SH-SY5Y (cell line): ENCODE data around the gene C7orf25.

Experiments
- GATA2 ChIP-seq: IDR thresholded peaks from 2 replicates; pipeline ENCODE4 v1.6.1; 2011; ENCODE audit warnings: mild to moderate bottlenecking, low read depth, low read length
- GATA3 ChIP-seq: IDR thresholded peaks from 2 replicates; pipeline ENCODE4 v1.6.1; 2011; ENCODE audit warnings: low read depth, mild to moderate bottlenecking, low read length, moderate library complexity

C7orf25 gene

DNA sequence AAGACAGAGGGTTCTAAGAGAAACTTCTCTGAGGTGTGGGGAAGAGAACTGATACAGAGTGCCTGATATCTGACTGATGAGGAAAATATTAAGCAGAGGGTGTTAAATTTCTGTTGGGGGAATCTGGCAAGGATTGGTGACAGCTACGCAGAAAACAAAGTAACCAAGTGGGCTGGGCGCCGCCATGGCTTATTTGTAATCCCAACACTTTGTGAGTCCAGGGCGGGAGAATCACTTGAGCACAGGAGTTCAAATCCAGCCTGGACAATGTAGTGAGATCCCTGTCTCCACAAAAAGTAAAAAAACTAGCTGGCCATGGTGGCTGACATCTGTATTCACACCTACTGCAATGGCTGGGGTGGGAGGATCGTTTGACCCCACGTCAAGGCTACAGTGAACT is 2.1 kb upstream of the C7orf25 start:
- TF ChIP-seq GATA3: no peak
- no peak for TF ChIP-seq GATA2

DNA sequence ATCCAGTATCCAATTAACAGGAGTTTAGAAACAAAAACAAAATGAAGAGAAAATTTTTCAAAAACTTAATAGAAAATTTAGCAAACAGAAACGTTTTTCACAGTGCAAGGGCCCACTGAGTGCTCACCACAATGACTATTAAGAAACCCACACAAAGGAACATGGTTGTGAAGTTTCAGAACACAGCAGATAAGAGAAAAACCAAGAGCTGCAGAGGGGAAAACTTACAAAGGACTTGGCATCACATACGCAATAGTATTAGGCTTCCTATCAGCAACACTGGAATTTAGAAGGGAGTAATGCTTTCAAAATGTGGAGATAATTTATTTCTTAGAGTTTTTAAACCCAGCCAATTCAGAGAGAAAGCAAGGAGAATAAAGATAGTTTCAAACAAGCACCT is 1.7 kb upstream of the C7orf25 start:
- TF ChIP-seq GATA3 (no peak), GATA2 (no peak)

DNA sequence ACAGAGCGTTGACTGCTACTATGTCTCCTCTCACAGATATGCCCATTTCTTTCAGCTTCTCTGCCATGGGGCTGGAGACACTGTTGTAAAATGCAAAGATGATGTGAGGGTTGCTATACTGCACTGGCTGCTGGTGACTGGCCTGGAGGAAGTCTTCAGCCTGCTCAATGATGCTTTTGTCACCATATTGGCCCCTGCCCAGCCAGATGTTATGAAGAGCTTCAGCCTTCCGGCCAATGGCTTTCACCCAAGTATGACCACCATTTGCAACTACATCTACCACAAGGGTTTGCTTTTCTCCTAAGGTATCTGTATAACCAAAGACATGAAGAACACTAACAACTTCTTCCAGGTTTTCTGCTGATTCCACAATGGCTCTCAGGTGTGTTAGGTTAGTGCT is 1.6 kb downstream of the C7orf25 start:
- TF ChIP-seq GATA2 (no peak), GATA3 (no peak)

DNA sequence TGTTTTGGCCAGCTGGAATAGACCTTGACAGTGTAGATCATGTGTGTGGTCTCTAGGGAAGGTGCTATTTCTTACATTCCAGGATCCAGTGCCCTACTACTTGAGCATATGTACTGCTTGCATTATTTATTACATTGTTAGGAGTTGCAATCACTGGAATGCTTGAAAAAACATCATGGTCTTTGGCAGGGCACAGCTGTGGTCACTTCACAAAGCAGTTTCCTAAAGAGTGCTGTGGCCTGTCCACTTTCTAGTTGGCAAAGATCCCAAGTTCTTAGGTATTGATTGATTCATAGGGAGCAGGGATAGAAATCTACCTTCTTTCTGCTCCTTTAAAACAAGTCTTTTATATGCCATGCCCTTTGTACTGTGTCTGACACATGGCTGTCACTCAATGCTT is 4.6 kb downstream of the C7orf25 start:
- TF ChIP-seq GATA3: no peak
- no peak for TF ChIP-seq GATA2

DNA sequence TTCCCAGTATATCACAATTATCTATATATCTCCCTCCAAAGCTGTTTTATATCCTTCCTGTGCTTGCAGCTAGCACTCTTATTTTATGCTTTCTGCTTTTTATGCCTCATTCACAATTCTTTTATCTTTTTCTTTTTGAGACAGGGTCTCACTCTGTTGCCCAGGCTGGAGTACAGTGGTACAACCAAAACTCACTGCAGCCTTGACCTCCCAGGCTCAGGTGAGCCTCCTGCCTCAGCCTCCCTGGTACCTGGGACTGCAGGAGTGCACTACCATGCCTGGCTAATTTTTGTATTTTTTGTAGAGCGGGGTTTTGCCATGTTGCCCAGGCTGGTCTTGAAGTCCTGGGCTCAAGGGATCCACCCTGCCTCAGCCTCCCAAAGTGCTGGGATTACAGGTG is 5.7 kb downstream of the C7orf25 start:
- TF ChIP-seq GATA3: no peak
- no peak for TF ChIP-seq GATA2

DNA sequence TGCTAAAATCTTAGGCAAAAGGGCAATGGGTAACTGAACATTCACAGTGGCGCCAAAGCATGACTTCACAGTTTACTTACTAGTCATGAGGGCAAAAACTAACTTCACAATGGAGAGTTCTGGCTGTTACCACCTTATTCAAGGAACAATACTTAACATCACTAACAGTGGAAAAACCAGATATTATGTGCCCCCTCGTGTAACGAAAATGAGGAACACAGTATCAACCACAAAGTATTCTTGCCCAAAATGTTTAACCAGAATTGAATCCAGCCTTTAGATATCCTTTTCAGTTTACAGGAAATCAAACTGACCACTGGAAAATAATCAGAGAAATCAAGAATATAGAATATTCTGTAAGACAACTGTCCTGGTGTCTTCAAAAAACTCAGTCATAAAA is 9.5 kb downstream of the C7orf25 start:
- no peak for TF ChIP-seq GATA2
- no peak for TF ChIP-seq GATA3

DNA sequence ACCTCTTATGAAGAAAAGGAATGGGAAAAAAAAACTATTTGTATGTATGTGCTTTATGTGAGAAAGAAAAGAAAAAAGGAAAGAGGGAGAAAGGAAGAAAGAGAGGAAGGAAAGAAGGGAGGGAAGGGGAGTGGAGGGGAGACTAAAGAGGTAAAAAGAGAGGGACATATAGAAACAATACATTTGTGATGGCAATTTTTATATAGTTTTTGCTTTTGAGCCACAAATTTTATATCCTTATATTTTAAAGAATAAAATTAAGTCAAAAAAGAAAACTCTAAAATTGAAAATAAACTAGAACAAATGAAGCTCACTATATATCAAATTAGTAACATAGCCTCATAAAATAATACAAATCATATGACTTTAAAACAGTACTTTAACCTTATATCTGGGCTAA is 11.0 kb downstream of the C7orf25 start:
- no peak for TF ChIP-seq GATA2

DNA sequence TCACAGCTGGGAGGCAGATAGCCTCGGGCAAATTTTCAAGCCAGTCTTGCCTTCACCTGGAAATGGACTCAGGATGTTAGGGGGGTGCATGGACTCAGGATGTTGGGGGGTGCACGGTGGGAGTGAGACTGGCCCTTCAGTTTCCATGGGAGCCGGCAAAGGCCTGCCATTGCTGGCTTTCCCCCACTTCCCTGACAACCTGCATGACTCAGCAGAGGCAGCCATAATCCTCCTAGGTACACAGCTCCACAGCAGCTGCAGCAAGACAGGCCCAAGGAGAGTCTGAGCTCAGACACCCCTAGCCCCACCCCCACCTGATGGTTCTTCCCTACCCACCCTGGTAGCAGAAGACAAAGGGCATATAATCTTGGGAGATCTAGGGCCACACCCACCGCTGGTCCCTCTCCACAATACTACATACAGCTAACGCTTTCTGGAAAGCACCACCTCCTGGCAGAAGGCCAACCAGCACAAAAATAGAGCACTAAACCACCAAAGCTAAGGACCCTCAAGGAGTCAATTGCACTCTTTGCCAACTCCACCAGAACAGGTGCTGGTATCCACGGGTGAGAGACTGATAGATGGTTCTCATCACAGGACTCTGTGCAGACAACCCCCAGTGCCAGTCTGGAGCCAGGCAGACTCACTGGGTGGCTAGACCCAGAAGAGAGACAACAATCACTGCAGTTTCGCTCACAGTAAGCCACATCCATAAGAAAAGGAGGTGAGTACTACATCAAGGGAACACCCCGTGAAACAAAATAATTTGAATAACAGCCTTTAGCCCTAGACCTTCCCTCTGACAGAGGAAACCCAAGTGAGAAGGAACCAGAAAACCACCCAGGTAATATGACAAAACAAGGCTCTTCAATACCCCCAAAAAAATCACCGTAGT is 18.3 kb downstream of the C7orf25 start:
- TF ChIP-seq GATA2: no peak

DNA sequence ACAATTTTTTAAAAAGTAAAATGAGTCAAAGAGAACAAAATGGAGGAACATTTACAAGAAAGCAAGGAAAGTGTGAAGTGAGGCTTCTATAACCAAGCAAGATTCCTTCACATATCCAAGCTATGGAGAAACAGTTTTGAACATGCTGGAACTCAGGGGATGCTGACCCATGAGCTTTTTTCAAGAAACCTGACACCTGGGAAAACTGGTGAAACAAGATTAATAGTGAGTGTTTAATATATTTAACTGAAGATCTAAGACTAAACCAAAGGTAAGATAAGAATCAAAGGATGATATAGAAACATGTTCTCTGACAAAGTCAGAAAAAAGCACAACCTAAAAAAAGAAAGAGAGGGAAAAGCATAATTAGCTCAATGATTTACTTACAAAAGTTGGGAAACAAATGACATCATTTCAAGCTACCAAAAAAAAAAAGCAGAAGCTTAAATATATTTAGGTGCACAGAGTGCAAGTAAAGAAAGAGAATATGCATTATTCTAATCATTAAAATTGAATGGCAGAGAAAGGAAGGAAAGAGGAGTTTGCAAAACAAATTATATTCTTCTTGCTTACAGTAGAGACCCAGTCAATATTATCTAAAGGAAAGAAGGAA is 24.9 kb downstream of the C7orf25 start:
- no peak for TF ChIP-seq GATA2
- no peak for TF ChIP-seq GATA3

DNA sequence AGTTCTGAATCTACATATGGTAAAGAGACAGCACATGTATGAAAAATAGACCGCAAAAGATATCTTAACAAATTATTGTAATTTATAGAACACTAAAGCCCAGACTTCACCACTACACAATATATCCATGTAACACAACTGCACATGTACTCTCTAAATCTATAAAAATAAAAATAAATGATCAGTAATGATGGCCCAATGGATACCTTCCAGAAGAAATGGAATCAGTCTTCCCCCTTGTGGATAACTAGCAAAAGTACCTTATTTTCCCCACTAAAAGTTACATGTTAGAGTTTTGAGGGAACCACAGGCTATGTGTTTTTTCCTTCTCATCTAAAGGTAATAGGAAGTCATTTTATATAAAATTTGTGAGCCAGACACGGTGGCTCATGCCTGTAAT is 25.7 kb downstream of the C7orf25 start:
- TF ChIP-seq GATA3 (no peak), GATA2 (no peak)

DNA sequence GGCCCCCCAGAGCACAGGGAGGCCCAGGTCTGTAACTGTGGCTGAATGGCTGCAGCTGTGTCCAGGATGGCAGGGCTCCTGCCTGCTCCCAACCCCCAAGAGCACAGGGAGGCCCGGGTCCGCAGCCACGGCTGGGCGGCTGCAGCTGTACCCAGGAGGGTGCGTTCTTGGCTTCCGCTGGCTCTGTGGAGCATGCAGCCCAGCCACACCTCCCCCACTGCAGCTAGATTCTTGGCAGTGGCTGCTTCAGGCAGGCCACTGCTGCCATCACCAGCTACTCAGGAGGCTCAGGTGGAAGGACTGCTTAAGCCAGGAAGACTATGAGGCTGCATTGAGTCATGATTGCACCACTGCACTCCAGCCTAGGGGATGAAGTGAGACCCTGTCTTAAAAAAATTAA is 27.9 kb downstream of the C7orf25 start:
- no peak for TF ChIP-seq GATA2
- TF ChIP-seq GATA3: no peak

DNA sequence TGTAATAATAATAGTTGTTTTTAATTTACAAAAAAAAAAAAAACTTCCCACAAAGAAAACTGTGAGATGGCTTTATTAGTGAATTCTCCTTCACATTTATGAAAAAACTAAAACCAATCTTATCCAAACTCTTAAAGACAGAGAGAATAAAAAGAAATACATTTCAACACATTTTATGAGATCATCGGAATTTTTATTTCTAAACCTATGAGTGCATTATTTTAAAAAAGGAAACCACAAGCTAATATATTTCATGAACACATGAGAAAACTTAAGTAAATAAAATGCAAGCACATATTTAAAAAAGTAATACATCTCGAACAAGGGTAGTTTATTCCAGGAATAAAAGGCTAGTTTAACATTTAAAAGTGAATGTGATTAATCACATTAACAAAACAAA is 31.5 kb downstream of the C7orf25 start:
- TF ChIP-seq GATA2: no peak
- TF ChIP-seq GATA3: no peak

DNA sequence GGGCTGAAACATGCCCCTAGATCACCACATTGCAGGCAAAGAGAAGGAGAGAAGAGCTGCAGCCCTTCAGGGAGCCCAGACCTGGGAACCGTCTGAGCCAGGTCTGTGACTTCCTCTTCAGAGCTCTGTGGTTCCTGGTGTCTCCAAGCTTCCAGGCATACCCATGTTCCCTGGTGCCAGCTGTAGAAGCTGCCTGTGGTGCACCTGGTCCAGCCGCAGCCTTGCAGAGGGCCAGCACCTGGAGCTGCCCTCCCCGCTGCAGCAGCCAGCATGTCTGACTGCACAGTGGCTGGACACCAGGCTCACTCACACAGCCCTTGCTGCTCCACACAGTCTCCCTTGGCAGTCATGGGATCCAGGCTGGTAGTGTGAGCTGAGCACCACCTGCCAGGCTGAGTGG is 33.6 kb downstream of the C7orf25 start:
- no peak for TF ChIP-seq GATA2
- TF ChIP-seq GATA3: no peak

DNA sequence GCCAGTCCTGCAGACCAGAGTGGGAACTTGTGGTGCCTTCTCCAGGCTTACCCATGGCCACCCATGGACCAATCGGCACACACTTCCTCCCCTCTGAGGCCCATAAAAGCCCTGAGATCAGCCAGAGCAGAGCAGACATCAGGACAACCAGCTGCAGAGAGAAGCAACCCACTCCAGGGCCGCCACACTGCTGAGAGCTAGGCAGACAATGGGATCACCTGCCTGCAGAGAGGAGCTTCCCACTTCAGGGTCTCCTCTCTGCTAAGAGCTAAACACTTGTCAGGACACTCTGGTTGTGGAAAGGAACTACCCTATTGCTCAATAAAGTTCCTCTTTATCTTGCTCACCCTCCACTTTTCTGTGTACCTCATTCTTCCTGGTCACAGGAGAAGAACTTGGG is 34.0 kb downstream of the C7orf25 start:
- TF ChIP-seq GATA3: no peak
- TF ChIP-seq GATA2: no peak

DNA sequence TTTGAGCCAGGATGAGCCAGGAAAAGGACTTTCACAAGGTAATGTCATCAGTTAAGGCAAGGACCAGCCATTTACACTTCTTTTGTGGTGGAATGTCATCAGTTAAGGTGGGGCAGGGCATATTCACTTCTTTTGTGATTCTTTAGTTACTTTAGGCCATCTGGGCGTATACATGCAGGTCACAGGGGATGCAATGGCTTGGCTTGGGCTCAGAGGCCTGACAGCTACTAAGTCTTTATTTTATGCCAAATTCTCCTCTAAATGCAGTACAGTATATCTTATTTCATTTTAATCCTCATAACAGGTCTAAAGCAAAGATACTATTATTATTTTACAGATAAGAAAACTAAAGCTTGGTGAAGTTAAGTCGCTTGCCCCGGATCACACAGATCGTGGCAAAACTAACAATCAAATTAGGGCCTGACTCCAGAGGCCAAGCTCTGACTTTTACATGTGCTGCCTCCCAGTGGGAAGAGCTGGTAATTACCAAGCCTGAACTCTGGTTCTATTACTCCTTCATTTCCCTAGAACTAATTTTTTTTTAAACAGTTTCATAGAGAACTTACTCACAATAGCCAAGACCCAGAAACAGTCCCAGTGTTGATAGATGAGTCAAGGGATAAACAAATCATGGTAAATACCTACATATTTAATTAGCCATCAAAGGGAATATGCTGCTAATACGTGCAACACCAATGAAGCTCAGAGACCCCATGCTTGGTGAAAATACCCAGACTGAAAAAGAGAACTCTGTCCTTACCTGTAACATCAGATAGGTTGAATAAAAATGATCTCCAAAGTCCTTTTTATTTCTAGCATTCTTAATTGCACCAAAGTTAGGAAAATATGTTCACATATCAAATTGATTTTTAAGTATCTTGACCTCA is 35.4 kb downstream of the C7orf25 start:
- TF ChIP-seq GATA2 (no peak), GATA3 (no peak)
